ENCODE measurements around the gene KLK6. TPM values are rescaled to one million over a fixed set of nuclear protein-coding genes. Genes with fewer than 3 reads are reported as not detected.

The KLK6 gene
- total RNA-seq, 2 experiments from 2014 or later = not detected

GRCh38 chr19:50967929-50968715 lies 1.3 kb downstream of the KLK6 start:
- H3K27ac ChIP-seq (ENCODE audit: low read depth in 1 of 2, low read length in 2 of 2) = no peak overlapping the region
- no peaks in the 10 kb centered on the region for H3K4me1 Mint-ChIP-seq (ENCODE audit: low read depth)
- peaks cover 70% of the 10 kb centered on the region for H3K27me3 Mint-ChIP-seq
- H3K9me3 ChIP-seq (ENCODE audit: control insufficient read depth in 1 of 2, insufficient read depth in 1 of 2, low read length in 2 of 2) = peaks cover 0 to 15% of the 10 kb centered on the region in 2 experiments
- peaks cover 4 to 12% of the 10 kb centered on the region in 2 experiments for H3K27me3 ChIP-seq (ENCODE audit: control insufficient read depth in 1 of 2, insufficient read depth in 2 of 2, low read length in 2 of 2)
- peaks cover 5% of the 10 kb centered on the region for H3K9me3 Mint-ChIP-seq
- TF ChIP-seq CTCF (IDR thresholded peaks at IDR 0.05) = no peak
- no peaks in the 10 kb centered on the region for H3K4me1 ChIP-seq (ENCODE audit: insufficient read depth, low read length)
- ATAC-seq (ENCODE audit: poor library complexity) = no peak
- ChIA-PET POLR2A (no interaction called here), CTCF (no interaction called here)
- no peak for DNase-seq
- H3K36me3 Mint-ChIP-seq (ENCODE audit: low read depth) = no peaks in the 10 kb centered on the region
- H3K4me3 Mint-ChIP-seq = no peak overlapping the region
- no peak overlapping the region for H3K4me3 ChIP-seq (ENCODE audit: low read length)
- no peak overlapping the region for H3K27ac Mint-ChIP-seq
- intact Hi-C loops (cut with DNase I, micrococcal nuclease) = no loop called here
- no peaks in the 10 kb centered on the region for H3K36me3 ChIP-seq (ENCODE audit: insufficient read depth, low read length)

- H3K27me3 Mint-ChIP-seq = peaks cover 55% of the 10 kb centered on the region
- Histone ChIP-seq H3K27me3 (ENCODE audit: control insufficient read depth in 1 of 2, insufficient read depth in 2 of 2, low read length in 2 of 2) (peaks cover 2 to 12% of the 10 kb centered on the region in 2 experiments), H3K4me3 (ENCODE audit: low read length) (no peak overlapping the region), H3K27ac (ENCODE audit: low read depth in 1 of 2, low read length in 2 of 2) (no peak overlapping the region), H3K4me1 (ENCODE audit: insufficient read depth, low read length) (no peaks in the 10 kb centered on the region), H3K36me3 (ENCODE audit: insufficient read depth, low read length) (no peaks in the 10 kb centered on the region), H3K9me3 (ENCODE audit: control insufficient read depth in 1 of 2, insufficient read depth in 1 of 2, low read length in 2 of 2) (peaks cover 0 to 22% of the 10 kb centered on the region in 2 experiments)
- no peak for TF ChIP-seq CTCF (IDR thresholded peaks at IDR 0.05)
- H3K27ac Mint-ChIP-seq = no peak overlapping the region
- intact Hi-C loops (cut with DNase I, micrococcal nuclease) = no loop called here
- ATAC-seq (ENCODE audit: poor library complexity) (no peak), DNase-seq (no peak)
- CTCF ChIA-PET = no interaction called here
- peaks cover 18% of the 10 kb centered on the region for H3K9me3 Mint-ChIP-seq
- H3K4me1 Mint-ChIP-seq (ENCODE audit: low read depth) = no peaks in the 10 kb centered on the region
- peaks cover 3% of the 10 kb centered on the region for H3K36me3 Mint-ChIP-seq (ENCODE audit: low read depth)
- no peak overlapping the region for H3K4me3 Mint-ChIP-seq
- POLR2A ChIA-PET = no interaction called here
Measured at GRCh38 chr19:50964266-50964665, 5.1 kb downstream of the KLK6 start.

- Mint-ChIP-seq H3K9me3 (peaks cover 18% of the 10 kb centered on the region), H3K36me3 (ENCODE audit: low read depth) (peaks cover 4% of the 10 kb centered on the region), H3K27me3 (peaks cover 64% of the 10 kb centered on the region), H3K27ac (no peak overlapping the region), H3K4me1 (ENCODE audit: low read depth) (no peaks in the 10 kb centered on the region), H3K4me3 (no peak overlapping the region)
- no peak for TF ChIP-seq CTCF (IDR thresholded peaks at IDR 0.05)
- intact Hi-C loops (cut with DNase I, micrococcal nuclease) = no loop called here
- ATAC-seq (ENCODE audit: poor library complexity) (no peak), DNase-seq (no peak)
- no peak overlapping the region for H3K4me3 ChIP-seq (ENCODE audit: low read length)
- H3K9me3 ChIP-seq (ENCODE audit: control insufficient read depth in 1 of 2, insufficient read depth in 1 of 2, low read length in 2 of 2) = peaks cover 0 to 13% of the 10 kb centered on the region in 2 experiments
- no peak overlapping the region for H3K27ac ChIP-seq (ENCODE audit: low read depth in 1 of 2, low read length in 2 of 2)
- H3K4me1 ChIP-seq (ENCODE audit: insufficient read depth, low read length) = no peaks in the 10 kb centered on the region
- POLR2A ChIA-PET = no interaction called here
- H3K36me3 ChIP-seq (ENCODE audit: insufficient read depth, low read length) = no peaks in the 10 kb centered on the region
- H3K27me3 ChIP-seq (ENCODE audit: control insufficient read depth in 1 of 2, insufficient read depth in 2 of 2, low read length in 2 of 2) = peaks cover 2 to 12% of the 10 kb centered on the region in 2 experiments
- CTCF ChIA-PET = no interaction called here
Measured at GRCh38 chr19:50963381-50963780, 6.0 kb downstream of the KLK6 start.

Measured in CD4-positive, alpha-beta T cell (primary cell).